G401.6 (cell line): ENCODE data around the gene DENND2C.
"Not testable (repeated sequence)": the region's sequence is repeated elsewhere in the genome, so short reads cannot be mapped to it uniquely, and the experiment has no call there.

Source experiments
- FAIRE-seq: peaks from 2 replicates; lab custom pipeline; 2012; peaks lifted over from hg19 to GRCh38; lab: Jason Lieb, UNC

Gene DENND2C

GRCh38 chr1:114594046-114594445, 75.8 kb downstream of the DENND2C start:
- no peak for FAIRE-seq

DNA sequence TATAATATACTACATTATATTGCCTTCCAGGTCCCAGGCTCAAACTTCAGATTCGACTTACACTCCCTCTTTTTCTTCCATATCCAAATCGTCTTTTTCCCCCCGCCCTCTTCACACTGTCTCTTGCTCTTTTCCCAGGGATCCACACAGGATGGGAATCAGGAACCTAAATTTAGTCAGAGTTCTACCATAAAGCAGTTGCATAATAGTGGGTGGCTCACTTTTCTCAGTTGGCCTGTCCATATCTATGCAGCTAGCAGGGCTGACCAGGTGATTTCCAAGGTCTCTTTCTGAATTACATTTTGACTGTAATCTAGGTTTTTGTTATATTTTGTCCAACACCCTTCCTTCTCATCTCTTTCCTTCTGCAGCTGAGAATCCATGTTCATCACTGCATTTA, 80.7 kb downstream of the DENND2C start:
- no peak for FAIRE-seq

DNA sequence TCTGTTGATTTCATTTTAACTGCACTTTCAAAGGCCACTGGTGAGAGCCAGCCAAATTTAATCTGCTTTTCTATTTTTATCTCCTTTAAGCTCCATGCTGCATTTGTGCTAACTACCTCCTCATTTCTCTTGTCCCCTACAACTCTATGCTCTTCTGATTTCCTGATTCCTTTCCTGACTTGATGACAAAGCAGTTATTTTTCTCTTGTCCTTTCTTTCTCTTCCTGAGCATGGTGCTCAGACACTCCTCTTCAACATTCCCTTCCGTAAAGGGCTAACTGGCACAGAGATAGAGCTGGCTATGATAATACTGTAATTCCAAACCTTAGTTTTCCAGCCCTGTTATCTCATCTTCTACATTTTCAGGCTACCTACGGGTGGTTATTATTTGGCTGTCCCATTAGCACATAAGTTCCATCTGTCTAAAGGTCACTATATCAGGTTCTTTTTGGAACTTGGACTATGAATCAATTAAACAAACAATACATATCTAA, 81.6 kb downstream of the DENND2C start:
- FAIRE-seq, result no peak

GRCh38 chr1:114587203-114587991, 82.5 kb downstream of the DENND2C start:
- FAIRE-seq, result no peak

- no peak for FAIRE-seq
These were observed 83.3 kb downstream of the DENND2C start for GRCh38 chr1:114586513-114587047.

GRCh38 chr1:114585231-114585630, 84.6 kb downstream of the DENND2C start:
- no peak for FAIRE-seq

DNA sequence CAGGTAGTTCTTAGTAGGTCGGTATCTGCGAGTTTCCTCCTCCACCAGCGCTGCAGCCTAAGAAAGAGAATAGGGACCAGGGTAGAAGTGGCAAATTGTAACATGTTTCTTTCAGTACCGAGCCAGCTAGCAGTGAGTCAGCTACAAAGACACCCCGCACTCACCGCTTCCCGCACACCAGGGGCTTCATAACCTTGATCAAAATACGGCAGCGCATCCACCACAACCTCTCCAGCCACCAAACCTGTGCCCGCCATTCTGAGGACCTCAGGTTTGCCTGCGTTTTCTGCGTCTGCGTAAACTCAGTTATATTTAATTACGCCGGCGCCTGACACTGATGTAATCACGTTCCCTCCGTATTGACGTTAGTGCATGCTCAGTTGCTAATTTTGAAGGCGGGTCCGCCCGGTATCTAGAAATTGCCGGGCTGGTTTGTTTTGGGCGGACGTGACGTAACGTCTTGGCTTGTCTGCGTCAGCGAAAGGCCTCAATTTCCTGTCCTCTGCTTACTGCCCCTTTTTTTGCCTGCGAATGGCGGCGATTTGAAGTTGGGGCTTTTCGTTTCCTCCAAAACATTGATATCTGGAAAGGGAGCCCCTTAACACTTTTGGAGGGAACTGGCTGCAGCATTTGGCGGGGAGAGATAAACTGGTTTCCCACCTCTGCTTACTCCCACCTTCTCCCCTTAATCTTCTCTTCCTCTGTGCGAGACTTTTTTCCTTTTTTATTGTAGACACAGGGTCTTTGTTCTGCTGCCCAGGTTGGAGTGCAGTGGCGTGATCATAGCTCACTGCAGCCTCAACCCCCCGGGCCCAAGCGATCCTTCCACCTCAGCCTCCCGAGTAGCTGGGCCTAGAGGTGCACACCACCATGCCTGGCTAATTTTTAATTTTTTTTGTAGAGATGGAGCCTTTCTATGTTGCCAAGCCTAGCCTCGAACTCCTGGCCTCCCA, 88.2 kb downstream of the DENND2C start, which contains the start of gene BCAS2:
BCAS2 (minus strand) TSS at position 281 of the 953 bp plus-strand sequence; CDS start at position 257, 24 bp downstream.
- peak; percentile 99 for FAIRE-seq

DNA sequence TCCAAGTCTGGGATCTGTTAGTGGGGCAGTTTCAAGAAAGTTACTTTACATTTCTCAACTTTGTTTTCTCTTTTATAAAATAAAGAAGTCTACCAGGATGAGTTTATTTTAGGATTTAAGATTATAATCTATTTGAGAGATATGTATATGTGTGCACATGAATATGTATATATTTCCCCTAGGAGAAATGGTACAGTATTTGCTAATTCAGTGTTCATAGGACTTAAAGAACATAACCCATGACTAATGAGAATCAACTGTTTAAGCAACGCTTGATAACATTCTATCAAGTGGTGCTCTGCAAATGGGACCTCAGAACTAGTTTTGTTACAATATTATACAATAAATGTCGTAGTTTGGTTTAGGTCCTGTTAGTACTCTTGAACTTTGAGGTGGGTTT, 95.5 kb downstream of the DENND2C start:
- FAIRE-seq, result no peak

DNA sequence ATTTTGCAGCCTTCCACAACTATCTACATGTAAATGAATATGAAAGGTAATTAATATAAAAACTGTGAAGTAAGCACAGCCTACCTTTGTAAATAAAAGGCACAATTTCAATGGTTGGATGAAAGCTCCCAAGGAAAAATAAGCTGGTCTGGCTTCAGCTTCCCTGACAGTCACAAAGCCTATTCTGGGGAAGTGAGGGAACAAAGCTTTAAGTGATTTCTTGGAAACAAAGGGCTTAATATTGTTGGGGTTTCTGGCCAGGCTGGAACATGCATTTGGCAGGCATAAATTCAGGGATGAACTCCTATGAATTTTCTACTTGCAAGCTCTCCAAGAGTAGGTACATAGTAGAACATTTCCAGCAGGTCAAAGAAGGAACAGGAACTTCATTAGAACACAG, 105.7 kb downstream of the DENND2C start:
- no peak for FAIRE-seq

DNA sequence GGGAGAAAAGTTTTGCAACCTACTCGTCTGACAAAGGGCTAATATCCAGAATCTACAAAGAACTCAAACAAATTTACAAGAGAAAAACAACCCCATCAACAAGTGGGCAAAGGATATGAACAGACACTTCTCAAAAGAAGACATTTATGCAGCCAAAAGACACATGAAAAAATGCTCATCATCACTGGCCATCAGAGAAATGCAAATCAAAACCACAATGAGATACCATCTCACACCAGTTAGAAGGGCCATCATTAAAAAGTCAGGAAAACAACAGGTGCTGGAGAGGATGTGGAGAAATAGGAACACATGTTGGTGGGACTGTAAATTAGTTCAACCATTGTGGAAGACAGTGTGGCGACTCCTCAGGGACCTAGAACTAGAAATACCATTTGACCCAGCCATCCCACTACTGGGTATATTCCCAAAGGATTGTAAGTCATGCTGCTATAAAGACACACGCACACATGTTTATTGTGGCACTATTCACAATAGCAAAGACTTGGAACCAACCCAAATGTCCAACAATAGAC, 106.8 kb downstream of the DENND2C start:
- FAIRE-seq, result not testable (repeated sequence)

DNA sequence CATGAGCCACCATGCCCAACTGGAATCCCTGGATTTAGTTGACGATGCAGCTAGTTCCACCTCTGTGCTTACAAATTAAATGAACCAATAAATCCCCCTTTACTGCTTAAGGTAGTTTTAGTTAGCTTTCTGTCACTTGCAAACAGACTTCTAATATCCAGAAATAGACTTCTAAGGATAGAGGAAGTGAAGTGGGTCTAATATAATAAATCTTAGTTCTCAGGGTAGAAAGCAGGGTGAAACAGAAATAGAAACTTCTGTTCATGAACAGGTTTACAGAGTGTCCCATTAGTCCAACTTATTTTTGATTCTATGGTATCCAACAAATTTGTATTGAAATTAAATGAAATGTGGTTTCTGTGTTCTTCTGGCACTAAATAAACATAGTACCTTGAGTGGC, 108.5 kb downstream of the DENND2C start:
- no peak for FAIRE-seq

- no peak for FAIRE-seq
These were observed 110.5 kb downstream of the DENND2C start for GRCh38 chr1:114559356-114559755.

DNA sequence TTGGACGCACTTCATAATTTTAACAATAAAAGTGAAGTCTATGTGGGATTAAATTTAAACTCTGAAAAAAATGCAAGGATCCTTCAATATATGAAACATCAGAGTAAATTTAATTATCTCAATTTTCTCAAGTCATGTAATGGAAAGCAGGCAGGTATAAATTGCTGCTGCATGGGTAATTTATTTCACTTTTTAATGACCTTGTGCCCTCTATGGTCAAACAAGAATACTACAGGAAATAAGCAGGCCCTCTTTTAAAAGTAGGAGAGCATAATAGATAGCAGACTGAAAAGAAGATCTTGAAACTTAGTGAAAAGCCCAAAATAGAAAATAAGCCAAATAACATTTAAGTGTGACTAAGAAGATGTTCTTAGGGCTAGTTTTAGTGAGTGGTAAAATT, 111.3 kb downstream of the DENND2C start:
- FAIRE-seq, result peak; percentile 78

DNA sequence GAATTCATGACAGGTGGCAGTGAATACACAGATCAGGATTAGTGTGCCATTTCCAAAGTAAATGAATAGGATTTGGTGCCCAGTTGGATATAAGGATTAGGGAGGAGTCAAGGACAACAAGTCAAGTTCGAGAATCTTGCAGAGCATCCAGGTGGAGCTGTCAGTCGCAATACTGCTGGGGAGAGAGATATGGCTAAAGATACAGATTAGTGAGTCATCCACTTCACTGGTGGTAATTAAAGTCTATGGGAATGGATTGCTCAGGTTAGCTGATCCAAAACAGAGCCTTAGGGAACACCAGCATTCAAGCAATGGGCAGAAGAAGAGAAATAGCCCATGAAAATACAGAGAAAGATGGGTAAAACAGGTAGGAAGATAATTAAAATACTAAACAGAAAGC, 115.3 kb downstream of the DENND2C start:
- no peak for FAIRE-seq

GRCh38 chr1:114552106-114552639, 117.7 kb downstream of the DENND2C start:
- FAIRE-seq, result no peak

GRCh38 chr1:114551400-114551799, 118.4 kb downstream of the DENND2C start:
- FAIRE-seq, result no peak

GRCh38 chr1:114550336-114550735, 119.5 kb downstream of the DENND2C start:
- no peak for FAIRE-seq

GRCh38 chr1:114549137-114549536, 120.7 kb downstream of the DENND2C start:
- no peak for FAIRE-seq

DNA sequence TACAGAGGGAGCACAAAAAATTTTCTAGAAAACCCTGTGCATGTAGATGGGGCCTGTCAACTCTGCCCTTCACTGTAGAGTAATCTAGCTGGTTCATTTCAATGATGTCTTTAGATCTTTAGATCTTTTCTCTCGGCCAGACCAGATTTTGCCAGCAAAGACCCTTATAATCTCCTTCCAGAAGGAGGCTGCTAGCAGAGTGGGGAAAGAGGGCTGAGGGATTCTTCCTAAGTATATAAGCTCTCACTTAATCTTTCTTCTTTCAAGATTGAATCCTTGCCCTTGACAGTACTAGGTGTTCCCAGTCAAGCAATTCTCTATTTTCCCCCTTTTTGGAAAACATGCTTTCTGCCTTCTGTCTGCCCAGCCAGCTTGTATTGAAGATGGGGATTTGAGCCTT, 122.8 kb downstream of the DENND2C start:
- FAIRE-seq, result no peak

- no peak for FAIRE-seq
These were observed 124.1 kb downstream of the DENND2C start for GRCh38 chr1:114545796-114546195.

DNA sequence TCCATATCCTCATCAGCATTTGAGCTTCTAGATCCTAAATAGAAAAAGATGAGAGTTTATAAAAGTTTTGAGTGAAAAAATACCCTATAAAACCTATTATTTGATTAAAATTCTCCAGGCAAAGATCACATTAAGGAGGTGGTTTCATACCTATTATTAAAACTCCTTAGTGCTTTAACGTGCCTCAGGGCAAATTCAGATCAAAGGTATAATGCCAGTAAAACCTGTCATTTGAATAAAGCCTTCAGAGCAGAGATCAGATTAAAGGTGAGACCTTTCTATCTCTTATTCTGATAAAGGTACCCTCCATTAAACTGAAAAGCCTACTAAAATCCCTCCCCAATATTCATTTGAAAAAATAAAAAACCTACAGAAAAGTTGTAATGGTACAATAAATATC, 124.5 kb downstream of the DENND2C start:
- no peak for FAIRE-seq

DNA sequence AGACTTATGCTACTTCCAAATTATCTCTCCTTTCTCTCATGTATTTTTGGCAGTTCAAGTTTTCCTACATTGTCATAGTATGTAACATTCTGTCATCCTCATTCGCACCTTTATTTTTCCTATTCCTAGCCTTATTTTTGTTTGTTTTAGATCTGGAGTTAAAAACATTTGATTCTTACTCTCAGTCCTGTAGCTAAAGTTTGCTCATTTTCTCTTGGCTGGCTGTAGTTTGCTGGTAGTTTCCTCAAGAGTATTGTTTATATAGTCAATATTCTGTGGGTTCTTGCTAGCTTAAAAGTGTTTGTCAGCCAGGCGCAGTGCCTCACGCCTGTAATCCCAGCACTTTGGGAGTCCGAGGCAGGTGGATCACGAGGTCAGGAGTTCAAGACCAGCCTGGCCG, 129.0 kb downstream of the DENND2C start:
- FAIRE-seq, result no peak
